OCI-LY1 (cell line): ENCODE results near the gene LIPG.

ENCODE experiments used
- H2AFZ ChIP-seq: fragments of 200-600 bp; sonication (generic), shearing (Covaris generic); 2 replicates; pipeline ENCODE4 v1.6.0; 2014; ENCODE audit warnings: antibody characterized with exemption, mild to moderate bottlenecking, low read length
- H3F3A ChIP-seq: fragments of 200-600 bp; sonication (generic), shearing (Covaris generic); 2 replicates; pipeline ENCODE4 v1.6.0; 2014; ENCODE audit warnings: mild to moderate bottlenecking, antibody characterized with exemption, low read length, moderate library complexity; ENCODE audit not compliant: insufficient read depth
- H3K27ac ChIP-seq: fragments of 200-600 bp; sonication (generic); 2 replicates; pipeline ENCODE4 v1.5.1; 2014; ENCODE audit warnings: low read length, mixed run types, mild to moderate bottlenecking, low read depth; ENCODE audit not compliant: poor library complexity, severe bottlenecking
- H3K27me3 ChIP-seq: fragments of 200-600 bp; sonication (generic); 2 replicates; pipeline ENCODE4 v1.6.0; 2014; ENCODE audit warnings: antibody characterized with exemption, mild to moderate bottlenecking, low read length, moderate library complexity; ENCODE audit not compliant: insufficient read depth
- H3K36me3 ChIP-seq: fragments of 200-600 bp; sonication (generic); 2 replicates; pipeline ENCODE4 v1.6.1; 2014; ENCODE audit warnings: mild to moderate bottlenecking, antibody characterized with exemption, low read length, moderate library complexity, mixed read lengths; ENCODE audit not compliant: insufficient read depth
- H3K4me1 ChIP-seq: fragments of 200-600 bp; sonication (generic); 2 replicates; pipeline ENCODE4 v1.5.1; 2014; ENCODE audit warnings: mild to moderate bottlenecking, low read length, moderate library complexity; ENCODE audit not compliant: insufficient read depth, severe bottlenecking
- H3K4me2 ChIP-seq: fragments of 200-600 bp; sonication (generic), shearing (Covaris generic); 2 replicates; pipeline ENCODE4 v1.6.1; 2014; ENCODE audit warnings: low read length
- H3K4me3 ChIP-seq: fragments of 200-600 bp; sonication (generic); 2 replicates; pipeline ENCODE4 v1.5.1; 2014; ENCODE audit warnings: low read length, low read depth, mild to moderate bottlenecking, mixed read lengths; ENCODE audit not compliant: poor library complexity, severe bottlenecking
- H3K79me2 ChIP-seq: fragments of 200-600 bp; shearing (Covaris generic); 2 replicates; pipeline ENCODE4 v1.6.1; 2016; ENCODE audit warnings: mixed run types, low read length, mixed read lengths; ENCODE audit not compliant: insufficient read depth
- H3K9ac ChIP-seq: fragments of 200-600 bp; sonication (generic), shearing (Covaris generic); 2 replicates; pipeline ENCODE4 v1.6.1; 2014; ENCODE audit warnings: mild to moderate bottlenecking, low read length, mixed read lengths
- H3K9me2 ChIP-seq: fragments of 200-600 bp; sonication (generic), shearing (Covaris generic); 2 replicates; pipeline ENCODE4 v1.6.1; 2014; ENCODE audit warnings: low read depth, mild to moderate bottlenecking, low read length, mixed read lengths
- H3K9me3 ChIP-seq: fragments of 200-600 bp; shearing (Covaris generic); 2 replicates; pipeline ENCODE4 v1.6.1; 2014; ENCODE audit warnings: low read length, mixed read lengths
- H4K20me1 ChIP-seq: fragments of 200-600 bp; sonication (generic), shearing (Covaris generic); 2 replicates; pipeline ENCODE4 v1.6.0; 2016; ENCODE audit warnings: mild to moderate bottlenecking, low read length; ENCODE audit not compliant: insufficient read depth
- CTCF ChIP-seq: fragments of 200-600 bp; sonication (generic), shearing (Covaris generic); IDR thresholded peaks from 2 replicates; pipeline ENCODE4 v1.5.1; 2017; ENCODE audit warnings: mild to moderate bottlenecking, antibody characterized with exemption, low read length, moderate library complexity, mixed read lengths
- EZH2 ChIP-seq: fragments of 200-600 bp; sonication (generic), shearing (Covaris generic); IDR thresholded peaks from 2 replicates; pipeline ENCODE4 v1.8.0; 2017; ENCODE audit warnings: borderline replicate concordance, mixed run types, mild to moderate bottlenecking, antibody characterized with exemption, low read length, moderate library complexity, mixed read lengths

LIPG gene

DNA sequence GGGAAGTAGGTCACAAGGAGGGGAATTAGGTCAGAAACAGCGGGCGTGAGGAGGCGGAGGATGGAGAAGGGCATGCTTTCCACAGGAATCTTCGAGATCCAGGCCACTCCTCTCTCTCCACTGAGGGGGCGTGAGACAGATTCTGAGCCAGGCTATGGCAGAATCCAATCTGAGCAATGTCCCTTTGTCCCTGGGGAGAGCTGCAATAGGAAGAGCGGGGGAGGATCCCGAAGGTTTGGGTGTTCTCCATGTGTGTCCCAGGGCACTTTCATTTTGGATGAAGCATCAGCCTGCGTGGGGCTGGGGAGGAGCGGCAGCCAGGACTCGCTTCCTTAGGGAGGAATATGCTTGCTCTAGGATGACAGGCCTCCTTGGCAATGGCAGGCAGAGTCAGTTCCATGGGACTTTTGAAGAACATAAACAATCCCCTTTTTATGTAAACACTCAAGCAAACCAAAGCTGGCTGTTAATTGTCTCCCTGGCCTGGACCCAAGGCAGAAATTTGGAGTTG lies 84.0 kb downstream of the LIPG start:
- no peak for TF ChIP-seq CTCF
- no peak for TF ChIP-seq EZH2

GRCh38 chr18:49646873-49647272 lies 85.0 kb downstream of the LIPG start:
- no peak overlapping the region for H3K4me3 ChIP-seq

More for the DNA sequence above, 84.0 kb downstream of the LIPG start:
- no peak overlapping the region for H3K27ac ChIP-seq
- no peak overlapping the region for H2AFZ ChIP-seq
- H3K9me3 ChIP-seq: no peaks in the 10 kb centered on the region
- H3K27me3 ChIP-seq: peaks cover 3% of the 10 kb centered on the region; the same call in 1 of the 2 replicates
- H3K9ac ChIP-seq: no peak overlapping the region
- no peaks in the 10 kb centered on the region for H3F3A ChIP-seq
- H3K79me2 ChIP-seq: no peaks in the 10 kb centered on the region
- H4K20me1 ChIP-seq: no peaks in the 10 kb centered on the region
- H3K9me2 ChIP-seq: no peaks in the 10 kb centered on the region
- H3K4me1 ChIP-seq: no peaks in the 10 kb centered on the region
- H3K36me3 ChIP-seq: no peaks in the 10 kb centered on the region
- no peak overlapping the region for H3K4me2 ChIP-seq
- no peak overlapping the region for H3K4me3 ChIP-seq

DNA sequence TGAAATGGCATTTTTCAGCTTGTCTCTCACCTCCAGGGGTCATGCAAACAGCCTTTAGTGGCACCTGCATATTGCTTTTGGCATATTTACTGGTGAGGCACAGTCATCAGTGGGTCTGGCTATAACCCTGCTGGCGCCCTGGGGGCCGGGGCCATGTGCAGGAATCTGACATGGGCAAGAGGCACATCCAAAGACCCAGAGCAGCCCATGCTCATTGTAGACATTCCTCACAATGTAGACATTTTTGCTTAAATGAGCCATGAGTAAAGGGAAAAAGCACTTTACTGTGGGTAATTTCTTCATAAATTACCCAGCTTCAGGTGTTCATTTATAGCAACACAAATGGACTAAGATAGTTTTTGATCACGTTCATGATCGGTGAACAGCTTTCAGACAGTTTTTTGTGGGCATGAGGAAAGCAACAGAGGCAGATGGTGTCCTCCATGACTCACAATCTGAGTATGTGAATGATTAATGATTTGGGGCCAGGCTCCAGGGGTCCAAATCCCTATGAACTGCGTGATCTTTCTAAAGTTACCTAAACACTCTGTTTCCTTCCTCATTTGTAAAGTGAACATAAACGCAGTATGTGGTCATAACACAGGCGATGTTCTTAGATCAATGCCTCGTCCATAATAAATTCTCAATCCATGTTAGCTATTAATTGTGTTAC lies 85.8 kb downstream of the LIPG start:
- Histone ChIP-seq H3K36me3 (no peaks in the 10 kb centered on the region), H3K9me2 (no peaks in the 10 kb centered on the region), H2AFZ (no peak overlapping the region)

More at GRCh38 chr18:49646873-49647272, 85.0 kb downstream of the LIPG start:
- H4K20me1 ChIP-seq: no peaks in the 10 kb centered on the region
- H3K27ac ChIP-seq: no peak overlapping the region
- TF ChIP-seq CTCF: no peak
- no peak for TF ChIP-seq EZH2
- no peaks in the 10 kb centered on the region for H3K9me2 ChIP-seq
- no peak overlapping the region for H2AFZ ChIP-seq
- H3K9me3 ChIP-seq: no peaks in the 10 kb centered on the region
- H3F3A ChIP-seq: no peaks in the 10 kb centered on the region
- no peak overlapping the region for H3K4me2 ChIP-seq
- no peaks in the 10 kb centered on the region for H3K36me3 ChIP-seq
- no peaks in the 10 kb centered on the region for H3K4me1 ChIP-seq
- H3K9ac ChIP-seq: no peak overlapping the region
- H3K27me3 ChIP-seq: peaks cover 3% of the 10 kb centered on the region; the same call in 1 of the 2 replicates
- no peaks in the 10 kb centered on the region for H3K79me2 ChIP-seq

More for the DNA sequence above, 85.8 kb downstream of the LIPG start:
- H3K27me3 ChIP-seq: peaks cover 3% of the 10 kb centered on the region; the same call in 1 of the 2 replicates
- H3K79me2 ChIP-seq: no peaks in the 10 kb centered on the region
- no peak for TF ChIP-seq EZH2
- TF ChIP-seq CTCF: no peak
- no peaks in the 10 kb centered on the region for H3K9me3 ChIP-seq
- H3K4me2 ChIP-seq: no peak overlapping the region
- H3K4me1 ChIP-seq: no peaks in the 10 kb centered on the region
- H3K9ac ChIP-seq: no peak overlapping the region
- H3K27ac ChIP-seq: no peak overlapping the region
- no peak overlapping the region for H3K4me3 ChIP-seq
- H4K20me1 ChIP-seq: no peaks in the 10 kb centered on the region
- no peaks in the 10 kb centered on the region for H3F3A ChIP-seq
